Activated naive CD4-positive, alpha-beta T cell treated with anti-CD3 and anti-CD28 coated beads, Interleukin-2, amount 50 U/mL, for 24 hours (primary cell): Measurements from ENCODE around the gene CYGB.
A peak's percentile ranks its signal among the peaks of the same experiment; 100 is the strongest.

Experiments used
- H3K27ac Mint-ChIP-seq: one replicate; pipeline ENCODE4 v1.8.0; 2021; ENCODE audit warnings: mild to moderate bottlenecking, mixed read lengths
- H3K27me3 Mint-ChIP-seq: one replicate; pipeline ENCODE4 v1.8.0; 2021; ENCODE audit warnings: mixed read lengths
- H3K36me3 Mint-ChIP-seq: one replicate; pipeline ENCODE4 v1.8.0; 2021; ENCODE audit warnings: mixed read lengths
- H3K4me1 Mint-ChIP-seq: one replicate; pipeline ENCODE4 v1.8.0; 2021; ENCODE audit warnings: mixed read lengths
- H3K4me3 Mint-ChIP-seq: one replicate; pipeline ENCODE4 v1.8.0; 2021; ENCODE audit warnings: mild to moderate bottlenecking, mixed read lengths
- H3K9me3 Mint-ChIP-seq: one replicate; pipeline ENCODE4 v1.8.0; 2021; ENCODE audit warnings: mixed read lengths

Gene CYGB

DNA sequence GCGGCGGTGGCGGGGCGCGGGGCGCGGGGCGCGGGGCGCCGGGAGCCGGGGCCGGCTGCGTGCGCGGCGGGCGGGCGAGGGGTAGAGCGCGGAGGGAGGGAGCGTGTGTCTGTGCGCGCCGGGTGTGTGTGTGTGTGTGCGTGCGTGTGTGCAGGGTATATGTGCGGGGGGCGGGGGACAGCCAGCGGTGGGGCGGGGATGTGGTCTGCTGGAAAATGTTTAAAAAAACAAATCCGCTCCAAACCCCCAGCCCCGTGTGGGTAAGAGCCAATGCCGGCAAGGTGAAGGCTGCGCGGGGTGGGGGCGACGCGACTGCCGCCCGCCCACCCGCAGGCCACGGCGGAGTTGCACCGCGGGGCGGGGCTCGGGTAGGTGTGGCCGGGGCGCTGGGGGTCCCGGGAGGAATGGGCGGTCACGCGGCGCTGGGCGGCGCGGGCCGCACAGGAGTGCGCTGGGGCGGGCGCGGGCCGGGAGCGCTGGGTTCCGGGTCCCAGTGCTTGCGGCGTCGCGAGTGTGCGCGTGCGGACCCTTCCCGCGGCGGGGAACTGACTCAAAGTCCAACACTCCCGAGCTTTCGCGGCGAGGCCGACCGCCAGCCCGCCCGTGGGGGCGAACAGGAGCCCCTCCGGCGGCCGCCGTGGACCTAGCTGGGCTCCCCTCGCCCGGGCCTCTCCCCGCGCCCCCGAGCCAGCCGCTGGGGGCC lies at the start of gene CYGB:
TSS of gene CYGB (minus strand) at position 132 of the 703 bp plus-strand sequence. CDS start 167 bp downstream, outside the sequence.
- Mint-ChIP-seq H3K27ac (no peak within 1 kb of the TSS), H3K4me1 (peaks cover 4% of the 10 kb centered on the region), H3K9me3 (no peaks in the 10 kb centered on the region), H3K27me3 (peaks cover 19% of the 10 kb centered on the region), H3K4me3 (peak within 1 kb of the TSS; percentile 52), H3K36me3 (no peaks in the 10 kb centered on the region)

- Mint-ChIP-seq H3K9me3 (no peaks in the 10 kb centered on the region), H3K27ac (no peak overlapping the region), H3K27me3 (peaks cover 35% of the 10 kb centered on the region), H3K4me3 (peak overlapping the region; percentile 8), H3K36me3 (peaks cover 5% of the 10 kb centered on the region), H3K4me1 (peaks cover 8% of the 10 kb centered on the region)
Observed at GRCh38 chr17:76586741-76587487, 49.4 kb upstream of the CYGB start.

GRCh38 chr17:76585649-76586593 lies 48.4 kb upstream of the CYGB start, which contains the start of gene ST6GALNAC2:
Gene ST6GALNAC2 (minus strand): TSS chr17:76585860. CDS start chr17:76585808, 52 bp downstream.
- Mint-ChIP-seq H3K4me1 (peaks cover 8% of the 10 kb centered on the region), H3K36me3 (peaks cover 5% of the 10 kb centered on the region), H3K4me3 (peak within 1 kb of the TSS; percentile 63), H3K9me3 (no peaks in the 10 kb centered on the region), H3K27me3 (peaks cover 35% of the 10 kb centered on the region), H3K27ac (no peak within 1 kb of the TSS)

DNA sequence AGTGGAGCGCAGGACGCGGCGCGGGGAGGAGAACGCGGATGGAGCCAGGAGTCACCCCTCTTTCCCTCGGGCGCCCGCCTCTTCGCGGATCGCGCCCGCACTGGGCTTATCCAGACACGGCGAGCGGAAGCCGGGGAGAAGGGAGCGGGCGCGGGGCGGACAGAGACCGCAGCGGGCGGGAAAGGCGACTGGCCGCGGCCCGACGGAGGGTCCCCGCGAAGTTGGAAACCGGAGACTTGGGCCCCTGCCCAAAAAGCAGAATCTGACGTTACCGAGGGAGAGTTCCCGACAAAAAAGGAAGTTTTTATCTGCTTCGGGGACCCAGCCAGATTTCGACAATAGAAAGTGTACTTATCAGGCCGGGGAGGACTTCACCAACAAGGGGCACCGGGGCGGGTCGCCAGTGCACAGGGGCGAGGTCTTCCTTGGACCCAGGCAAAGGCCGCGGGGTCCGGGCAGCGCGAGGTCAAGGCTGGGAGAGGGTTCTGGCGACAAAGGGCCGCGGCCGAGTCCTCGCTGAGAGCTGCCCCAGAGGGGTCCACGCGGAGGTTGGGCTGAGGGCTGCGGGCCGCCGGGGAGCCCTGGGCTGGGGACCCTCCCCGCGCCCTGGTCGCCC lies 47.6 kb upstream of the CYGB start:
- Mint-ChIP-seq H3K27ac (no peak overlapping the region), H3K9me3 (no peaks in the 10 kb centered on the region), H3K4me1 (peaks cover 8% of the 10 kb centered on the region), H3K27me3 (peaks cover 35% of the 10 kb centered on the region), H3K4me3 (peak overlapping the region; percentile 63), H3K36me3 (peaks cover 5% of the 10 kb centered on the region)

DNA sequence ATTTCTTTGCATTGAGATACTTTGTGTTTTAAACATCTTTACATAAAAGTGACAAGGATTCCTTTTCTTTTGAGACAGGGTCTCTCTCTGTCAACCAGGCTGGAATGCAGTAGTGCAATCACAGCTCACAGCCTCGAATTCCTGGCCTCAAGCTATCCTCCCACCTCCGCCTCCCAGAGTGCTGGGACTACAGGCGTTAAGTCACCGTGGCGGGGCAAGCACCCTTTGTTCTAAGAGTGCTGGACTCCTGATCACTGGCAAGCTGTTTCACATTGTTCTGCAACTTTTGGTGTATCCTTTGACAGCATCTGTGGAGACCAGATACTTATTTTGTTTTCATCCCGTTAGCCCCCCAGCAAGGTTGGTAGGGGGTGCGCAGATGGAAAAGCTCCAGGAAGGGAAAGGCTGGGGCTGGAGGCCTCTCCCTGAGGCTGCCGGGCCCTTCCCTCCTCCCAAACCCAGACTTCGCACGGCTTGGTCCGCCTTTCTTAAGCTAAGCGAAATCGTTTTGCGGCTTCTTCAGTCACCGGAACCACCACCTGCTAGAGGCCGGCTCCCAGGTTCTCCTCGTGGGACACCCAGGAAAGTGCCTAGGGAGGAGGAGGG lies 47.0 kb upstream of the CYGB start:
- no peaks in the 10 kb centered on the region for H3K9me3 Mint-ChIP-seq
- peaks cover 31% of the 10 kb centered on the region for H3K27me3 Mint-ChIP-seq
- peaks cover 8% of the 10 kb centered on the region for H3K4me1 Mint-ChIP-seq
- H3K27ac Mint-ChIP-seq, result no peak overlapping the region
- H3K36me3 Mint-ChIP-seq, result peaks cover 5% of the 10 kb centered on the region
- H3K4me3 Mint-ChIP-seq, result peak overlapping the region; percentile 63

DNA sequence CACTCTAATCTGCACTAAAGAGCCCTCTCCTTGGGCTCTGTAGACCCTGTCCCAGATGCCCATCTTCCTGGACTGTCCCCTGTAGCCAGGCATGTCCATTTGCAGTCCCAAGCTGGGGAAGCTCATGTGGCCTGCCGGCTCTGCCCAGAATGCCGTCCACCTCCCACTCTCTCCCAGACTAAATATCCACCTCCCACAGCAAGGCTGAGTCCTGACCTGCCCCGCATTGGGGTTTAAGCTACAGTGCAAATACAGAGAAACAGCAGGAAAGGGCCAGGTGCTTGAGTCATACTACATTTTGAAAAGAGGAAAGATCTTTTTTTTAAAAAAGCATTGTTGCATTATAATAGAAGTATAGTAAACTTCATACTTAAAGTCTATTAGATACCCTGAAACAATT lies 45.2 kb upstream of the CYGB start:
- H3K4me1 Mint-ChIP-seq, result peaks cover 8% of the 10 kb centered on the region

DNA sequence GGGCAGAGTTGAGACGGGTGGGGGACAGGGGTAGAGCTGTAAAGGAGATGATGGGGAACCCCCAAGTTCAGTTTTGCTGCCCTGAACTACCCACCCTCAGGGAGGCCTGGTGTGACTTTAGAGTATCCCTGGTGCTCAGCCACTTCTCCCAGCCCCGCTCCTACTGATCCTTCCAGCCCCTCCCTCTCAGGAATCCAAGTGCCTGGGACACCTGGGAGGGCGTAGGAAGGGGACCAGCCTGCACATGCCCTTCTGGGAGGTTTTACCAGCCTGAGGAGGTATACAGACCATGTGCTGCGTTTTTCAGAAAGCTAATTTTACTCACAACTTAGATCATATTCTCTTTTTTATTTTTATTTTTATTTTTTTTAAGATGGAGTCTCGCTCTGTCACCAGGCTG lies 44.0 kb upstream of the CYGB start:
- no peaks in the 10 kb centered on the region for H3K4me1 Mint-ChIP-seq
- H3K27me3 Mint-ChIP-seq, result peaks cover 10% of the 10 kb centered on the region
- H3K36me3 Mint-ChIP-seq, result no peaks in the 10 kb centered on the region
- H3K9me3 Mint-ChIP-seq, result no peaks in the 10 kb centered on the region
- H3K4me3 Mint-ChIP-seq, result no peak overlapping the region
- H3K27ac Mint-ChIP-seq, result no peak overlapping the region

More for the DNA sequence above, 45.2 kb upstream of the CYGB start:
- no peak overlapping the region for H3K27ac Mint-ChIP-seq
- H3K9me3 Mint-ChIP-seq, result no peaks in the 10 kb centered on the region
- H3K27me3 Mint-ChIP-seq, result peaks cover 18% of the 10 kb centered on the region
- H3K4me3 Mint-ChIP-seq, result no peak overlapping the region
- no peaks in the 10 kb centered on the region for H3K36me3 Mint-ChIP-seq

DNA sequence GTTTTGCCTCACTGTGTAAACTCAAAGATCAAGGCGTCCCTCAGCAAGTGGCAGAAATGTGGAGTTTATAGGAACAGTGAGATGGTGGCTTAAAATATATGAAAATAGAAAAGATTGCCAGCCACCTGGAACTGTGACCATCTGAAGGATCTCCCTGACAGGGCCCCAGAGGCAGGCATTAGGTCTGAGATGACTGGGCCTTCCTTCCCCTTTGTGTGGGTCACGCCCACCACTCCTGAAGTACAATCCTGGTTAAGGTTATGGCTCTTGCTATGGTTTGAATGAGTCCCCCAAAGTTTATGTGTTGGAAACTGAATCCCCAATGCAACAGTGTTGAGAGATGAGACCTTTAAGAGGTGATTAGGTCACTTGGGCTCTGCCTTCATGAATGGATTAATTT lies 41.8 kb upstream of the CYGB start:
- H3K27me3 Mint-ChIP-seq, result peaks cover 10% of the 10 kb centered on the region

GRCh38 chr17:76578376-76578775 lies 40.9 kb upstream of the CYGB start:
- H3K27me3 Mint-ChIP-seq, result peaks cover 5% of the 10 kb centered on the region
- H3K27ac Mint-ChIP-seq, result no peak overlapping the region
- H3K4me3 Mint-ChIP-seq, result no peak overlapping the region
- no peaks in the 10 kb centered on the region for H3K36me3 Mint-ChIP-seq
- H3K9me3 Mint-ChIP-seq, result no peaks in the 10 kb centered on the region
- no peaks in the 10 kb centered on the region for H3K4me1 Mint-ChIP-seq

More for the DNA sequence above, 41.8 kb upstream of the CYGB start:
- H3K9me3 Mint-ChIP-seq, result no peaks in the 10 kb centered on the region
- H3K4me3 Mint-ChIP-seq, result no peak overlapping the region
- H3K27ac Mint-ChIP-seq, result no peak overlapping the region
- H3K4me1 Mint-ChIP-seq, result no peaks in the 10 kb centered on the region
- no peaks in the 10 kb centered on the region for H3K36me3 Mint-ChIP-seq

GRCh38 chr17:76577876-76578275 lies 40.4 kb upstream of the CYGB start:
- Mint-ChIP-seq H3K27me3 (peaks cover 5% of the 10 kb centered on the region), H3K9me3 (no peaks in the 10 kb centered on the region), H3K4me3 (no peak overlapping the region), H3K36me3 (no peaks in the 10 kb centered on the region), H3K4me1 (no peaks in the 10 kb centered on the region), H3K27ac (no peak overlapping the region)

DNA sequence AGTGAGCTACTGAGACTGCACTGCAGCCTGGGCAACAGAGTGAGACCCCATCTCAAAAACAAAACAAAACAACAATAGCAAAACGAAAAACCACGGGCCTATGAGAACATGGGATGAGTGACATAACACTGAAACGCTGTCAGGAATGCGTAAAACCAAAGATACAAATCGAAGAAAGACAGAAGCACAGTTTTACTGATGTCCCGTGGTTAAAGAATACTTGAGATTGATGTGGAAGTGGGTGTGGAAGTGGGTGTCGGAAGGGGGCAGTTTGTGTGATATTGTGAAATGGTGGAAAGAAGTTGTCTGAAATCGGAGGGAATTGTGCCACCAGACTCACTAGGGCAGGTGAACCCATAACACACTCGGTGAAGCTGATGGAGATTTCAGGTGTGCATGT lies 38.7 kb upstream of the CYGB start:
- H3K4me1 Mint-ChIP-seq, result no peaks in the 10 kb centered on the region
- H3K27ac Mint-ChIP-seq, result peak overlapping the region; percentile 24
- H3K27me3 Mint-ChIP-seq, result no peaks in the 10 kb centered on the region
- H3K9me3 Mint-ChIP-seq, result no peaks in the 10 kb centered on the region
- H3K4me3 Mint-ChIP-seq, result no peak overlapping the region
- no peaks in the 10 kb centered on the region for H3K36me3 Mint-ChIP-seq

GRCh38 chr17:76575570-76575969 lies 38.1 kb upstream of the CYGB start:
- H3K36me3 Mint-ChIP-seq, result no peaks in the 10 kb centered on the region
- no peaks in the 10 kb centered on the region for H3K9me3 Mint-ChIP-seq

GRCh38 chr17:76574166-76574565 lies 36.7 kb upstream of the CYGB start:
- Mint-ChIP-seq H3K9me3 (no peaks in the 10 kb centered on the region), H3K27ac (no peak overlapping the region), H3K36me3 (no peaks in the 10 kb centered on the region), H3K4me1 (no peaks in the 10 kb centered on the region), H3K27me3 (no peaks in the 10 kb centered on the region), H3K4me3 (no peak overlapping the region)

More at GRCh38 chr17:76575570-76575969, 38.1 kb upstream of the CYGB start:
- no peak overlapping the region for H3K27ac Mint-ChIP-seq
- H3K4me1 Mint-ChIP-seq, result no peaks in the 10 kb centered on the region
- no peak overlapping the region for H3K4me3 Mint-ChIP-seq
- H3K27me3 Mint-ChIP-seq, result no peaks in the 10 kb centered on the region

GRCh38 chr17:76573096-76573495 lies 35.6 kb upstream of the CYGB start:
- H3K9me3 Mint-ChIP-seq, result no peaks in the 10 kb centered on the region
- peaks cover 6% of the 10 kb centered on the region for H3K4me1 Mint-ChIP-seq
- no peak overlapping the region for H3K4me3 Mint-ChIP-seq
- H3K27ac Mint-ChIP-seq, result no peak overlapping the region
- H3K27me3 Mint-ChIP-seq, result no peaks in the 10 kb centered on the region
- no peaks in the 10 kb centered on the region for H3K36me3 Mint-ChIP-seq
